NCI-H748 (cell line): ENCODE measurements around the gene CD40.

Experiments used
- DNase-seq: peaks from one replicate; lab custom pipeline; 2025; ENCODE audit not compliant: unreplicated experiment; lab: John Stamatoyannopoulos, UW

Gene CD40

GRCh38 chr20:46145713-46146112 lies 27.6 kb downstream of the CD40 start:
- peak; percentile 87 for DNase-seq

- no peak for DNase-seq
Observed at GRCh38 chr20:46148313-46149208, 30.4 kb downstream of the CD40 start.

GRCh38 chr20:46150943-46151342 lies 32.8 kb downstream of the CD40 start:
- DNase-seq = no peak

- DNase-seq = no peak
Observed at GRCh38 chr20:46151936-46152335, 33.8 kb downstream of the CD40 start.

- DNase-seq = no peak
Observed at GRCh38 chr20:46152824-46153586, 34.9 kb downstream of the CD40 start.

GRCh38 chr20:46154305-46154704 lies 36.2 kb downstream of the CD40 start:
- no peak for DNase-seq

- DNase-seq = no peak
Observed at GRCh38 chr20:46154796-46155195, 36.7 kb downstream of the CD40 start.

GRCh38 chr20:46156065-46156464 lies 38.0 kb downstream of the CD40 start:
- DNase-seq = no peak

GRCh38 chr20:46157076-46157592 lies 39.0 kb downstream of the CD40 start:
- DNase-seq = no peak

- DNase-seq = no peak
Observed at GRCh38 chr20:46157625-46158024, 39.5 kb downstream of the CD40 start.

GRCh38 chr20:46158476-46158987 lies 40.4 kb downstream of the CD40 start:
- DNase-seq = no peak

- no peak for DNase-seq
Observed at GRCh38 chr20:46159101-46159897, 41.2 kb downstream of the CD40 start.

GRCh38 chr20:46160661-46161060 lies 42.5 kb downstream of the CD40 start:
- no peak for DNase-seq

GRCh38 chr20:46161921-46162320 lies 43.8 kb downstream of the CD40 start:
- DNase-seq = no peak

- no peak for DNase-seq
Observed at GRCh38 chr20:46164254-46164653, 46.1 kb downstream of the CD40 start.

GRCh38 chr20:46167080-46167479 lies 49.0 kb downstream of the CD40 start:
- DNase-seq = no peak

GRCh38 chr20:46168438-46168837 lies 50.3 kb downstream of the CD40 start:
- no peak for DNase-seq

GRCh38 chr20:46169245-46170171 lies 51.4 kb downstream of the CD40 start:
- no peak for DNase-seq

GRCh38 chr20:46171476-46171875 lies 53.4 kb downstream of the CD40 start:
- no peak for DNase-seq

GRCh38 chr20:46171909-46172308 lies 53.8 kb downstream of the CD40 start:
- no peak for DNase-seq
